Gastroesophageal sphincter (tissue), 3 donors: ENCODE data around the gene HDGF.

Experiments used
- CTCF ChIP-seq, 4 experiments: fragments of 200-600 bp in 2 of 4; fragments of 450-650 bp in 2 of 4; sonication (generic) in 1 of 4; IDR thresholded peaks; one replicate each; pipeline ENCODE4 v1.5.1; 2017 to 2019; ENCODE audit warnings: antibody characterized with exemption in 4 of 4, mild to moderate bottlenecking in 2 of 4, moderate library complexity in 2 of 4
- POLR2A ChIP-seq, 2 donors: fragments of 450-650 bp; IDR thresholded peaks; one replicate each; pipeline ENCODE4 v1.6.1; 2017; ENCODE audit warnings: antibody characterized with exemption in 2 of 2, mild to moderate bottlenecking in 2 of 2, moderate library complexity in 1 of 2
- POLR2AphosphoS5 ChIP-seq: sonication (generic); formaldehyde crosslinking; IDR thresholded peaks from one replicate; pipeline ENCODE4 v1.6.1; 2017; ENCODE audit warnings: antibody characterized with exemption

DNA sequence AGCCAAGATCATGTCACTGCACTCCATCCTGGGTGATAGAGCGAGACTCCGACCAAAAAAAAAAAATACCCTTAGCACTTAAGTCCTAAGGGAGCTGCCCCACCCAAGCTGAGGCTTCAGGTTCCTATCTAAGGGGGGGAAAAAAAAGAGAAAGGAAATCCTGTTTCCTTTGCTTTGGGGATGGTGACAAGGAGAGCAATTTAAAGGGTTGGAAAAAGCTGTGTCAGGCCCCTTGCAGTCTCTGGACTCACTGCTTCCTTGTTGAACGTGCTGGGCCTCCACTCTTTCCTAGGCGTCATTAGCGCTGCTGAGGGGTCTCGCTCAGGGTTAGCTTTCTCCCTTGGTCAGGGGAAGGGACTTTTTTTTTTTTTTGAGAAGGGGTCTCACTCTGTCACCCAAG lies 34.0 kb upstream of the HDGF start:
- TF ChIP-seq CTCF (IDR thresholded peaks at IDR 0.05) (no peak), POLR2A (IDR thresholded peaks at IDR 0.05) (no peak), POLR2AphosphoS5 (no peak)
